ENCODE measurements around the gene ALPK3.

Gene ALPK3

GRCh38 chr15:84847382-84847781, 30.2 kb downstream of the ALPK3 start:
- no peak for DNase-seq

- no peak for DNase-seq
Measured at GRCh38 chr15:84852212-84852611, 35.1 kb downstream of the ALPK3 start.

GRCh38 chr15:84855136-84855535, 38.0 kb downstream of the ALPK3 start:
- DNase-seq = no peak

- no peak for DNase-seq
Measured at GRCh38 chr15:84855765-84856164, 38.6 kb downstream of the ALPK3 start.

GRCh38 chr15:84856731-84857417, 39.7 kb downstream of the ALPK3 start:
- no peak for DNase-seq

- DNase-seq = no peak
Measured at GRCh38 chr15:84857418-84858004, 40.4 kb downstream of the ALPK3 start.

GRCh38 chr15:84858231-84858630, 41.1 kb downstream of the ALPK3 start:
- no peak for DNase-seq

- DNase-seq = no peak
Measured at GRCh38 chr15:84859144-84859543, 42.0 kb downstream of the ALPK3 start.

GRCh38 chr15:84859651-84860050, 42.5 kb downstream of the ALPK3 start:
- DNase-seq = no peak

GRCh38 chr15:84861781-84862180, 44.6 kb downstream of the ALPK3 start:
- DNase-seq = no peak

- DNase-seq = no peak
Measured at GRCh38 chr15:84862214-84862975, 45.2 kb downstream of the ALPK3 start.

- peak; percentile 37 for DNase-seq
Measured at GRCh38 chr15:84863565-84864443, 46.6 kb downstream of the ALPK3 start.

- DNase-seq = no peak
Measured at GRCh38 chr15:84864444-84864795, 47.3 kb downstream of the ALPK3 start.

GRCh38 chr15:84865074-84865569, 48.0 kb downstream of the ALPK3 start:
- DNase-seq = no peak

- no peak for DNase-seq
Measured at GRCh38 chr15:84868037-84868880, 51.1 kb downstream of the ALPK3 start.

- no peak for DNase-seq
Measured at GRCh38 chr15:84869510-84869909, 52.4 kb downstream of the ALPK3 start.

GRCh38 chr15:84871428-84871985, 54.4 kb downstream of the ALPK3 start:
- DNase-seq = no peak

- peak; percentile 7 for DNase-seq
Measured at GRCh38 chr15:84872009-84872910, 55.1 kb downstream of the ALPK3 start.

- DNase-seq = no peak
Measured at GRCh38 chr15:84873997-84874396, 56.8 kb downstream of the ALPK3 start.

- no peak for DNase-seq
Measured at GRCh38 chr15:84874981-84875699, 58.0 kb downstream of the ALPK3 start.
